Measurements from ENCODE around the gene PACRG. TPM values are rescaled to one million over a fixed set of nuclear protein-coding genes. Genes with fewer than 3 reads are reported as not detected.

PACRG gene
- total RNA-seq, 1 donor from 2014 or later, result 7.3 TPM

GRCh38 chr6:163354761-163355425, 627.1 kb downstream of the PACRG start:
- FAIRE-seq (no peak), DNase-seq (ENCODE audit: low spot score in 2 of 2) (no peak)

GRCh38 chr6:163355426-163355991, 627.7 kb downstream of the PACRG start:
- no peak for FAIRE-seq

GRCh38 chr6:163356324-163356723, 628.5 kb downstream of the PACRG start:
- no peak for DNase-seq (ENCODE audit: low spot score in 2 of 2)

More at GRCh38 chr6:163355426-163355991, 627.7 kb downstream of the PACRG start:
- peak in 1 of 2 donors; percentile 57 for DNase-seq (ENCODE audit: low spot score in 2 of 2)

GRCh38 chr6:163356743-163357142, 629.0 kb downstream of the PACRG start:
- no peak for DNase-seq (ENCODE audit: low spot score in 2 of 2)
- FAIRE-seq, result peak; percentile 39

More at GRCh38 chr6:163356324-163356723, 628.5 kb downstream of the PACRG start:
- no peak for FAIRE-seq

GRCh38 chr6:163364641-163365040, 636.9 kb downstream of the PACRG start:
- no peak for DNase-seq (ENCODE audit: low spot score in 2 of 2)

More at GRCh38 chr6:163364641-163365040, 636.9 kb downstream of the PACRG start:
- FAIRE-seq, result no peak

Small RNAs within 50 kb of the gene (small RNA-seq; reads per million reads assigned to genes)
- gene AL031121.1 (not detected), gene AL590286.1 (not detected)

Other genes with a start within 250 kb of the PACRG start
- 6.1 TPM for gene PRKN, start 208 bp upstream of the PACRG start, total RNA-seq

Measured in frontal cortex (tissue), 4 donors.